Lower leg skin (tissue), 4 donors: ENCODE results near the gene SCRN1. TPM values are rescaled to one million over a fixed set of nuclear protein-coding genes. Genes with fewer than 3 reads are reported as not detected.

ENCODE experiments used
- DNase-seq, 2 donors: peaks; one replicate each; pipeline ENCODE4 v3.0.0-alpha.2; 2019; ENCODE audit warnings: low spot score in 2 of 2
- H3K4me3 ChIP-seq: fragments of 200-600 bp; sonication (generic); 2 replicates; pipeline ENCODE4 v1.5.1; 2017; ENCODE audit warnings: mild to moderate bottlenecking, low read depth; ENCODE audit not compliant: poor library complexity, severe bottlenecking
- POLR2A ChIP-seq, 2 donors: fragments of 450-650 bp; IDR thresholded peaks; one replicate each; pipeline ENCODE4 v1.6.1; 2016 to 2017; ENCODE audit warnings: antibody characterized with exemption in 2 of 2, mild to moderate bottlenecking in 1 of 2, moderate library complexity in 1 of 2
- WGBS, 2 donors: methylation state at CpG; one replicate each; pipeline ENCODE4 v1.1.5; 2018; 5-methylcytosine and 5-hydroxymethylcytosine counted together
- intact Hi-C: fragments of 100-400 bp; cut with DNase I; formaldehyde crosslinking; loops from one replicate; pipeline ENCODE4 v1.15.0; 2023; ENCODE audit warnings: low total_unique reads
- total RNA-seq, 4 donors: library from RNA; depleted of rRNA; stranded (reverse); fragments of >200 nt; gene quantifications; one replicate each; pipeline ENCODE4 v1.1.0, GENCODE V29; 2016
- TF ChIP-seq, protein P1 (sequence below), 3 donors: fragments of 450-650 bp; IDR thresholded peaks; one replicate each; pipeline ENCODE4 v1.5.1; 2016; ENCODE audit warnings: antibody characterized with exemption in 3 of 3, mild to moderate bottlenecking in 3 of 3, moderate library complexity in 2 of 3

Gene SCRN1
- total RNA-seq, 4 donors from 2014 or later, result 8.5 to 17.9 (median 11.5) TPM

DNA sequence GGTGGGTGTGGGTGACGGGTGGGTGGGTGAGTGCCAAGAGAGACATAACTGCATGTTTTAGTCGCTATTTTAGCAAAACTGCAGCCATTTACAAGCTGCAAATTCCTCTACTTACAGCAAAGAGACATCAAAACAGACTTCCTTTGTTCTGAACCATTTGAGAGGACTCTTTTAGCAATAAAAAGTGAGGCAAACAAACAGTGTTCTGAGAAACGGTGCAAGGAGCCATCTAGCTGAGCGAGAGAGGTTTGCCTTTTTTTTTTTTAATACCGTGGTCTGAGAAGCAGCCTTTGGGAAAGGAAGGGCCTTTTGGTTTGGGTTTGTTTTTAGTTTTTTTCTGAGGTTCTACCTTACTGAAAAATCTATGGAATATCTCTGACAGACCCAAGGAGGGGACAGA, 62.9 kb downstream of the SCRN1 start:
- intact Hi-C loops, result loop anchor here (10.0 kb wide), 1 partner anchor 162 kb away; no protein-coding TSS in a partner anchor

DNA sequence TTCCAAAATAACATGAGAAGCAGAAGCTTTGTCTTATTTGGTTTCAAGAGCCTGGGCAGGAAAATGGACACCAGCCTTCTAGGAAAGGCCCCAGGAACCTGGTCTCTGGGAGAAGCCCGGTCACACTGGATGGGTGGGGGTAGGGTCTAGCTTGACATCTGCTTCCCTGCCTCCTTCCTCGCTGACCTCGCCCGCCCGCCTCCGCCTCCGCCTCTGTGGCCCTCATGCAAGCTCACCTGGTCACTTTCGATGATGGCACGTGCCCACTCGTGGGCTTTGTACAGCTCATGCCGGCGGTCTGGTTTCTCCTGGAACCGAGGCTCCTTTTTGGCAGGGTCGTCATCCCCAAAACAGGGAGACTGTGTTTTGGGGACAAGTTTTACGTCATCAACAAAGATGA, 63.4 kb downstream of the SCRN1 start:
- intact Hi-C loops, result loop anchor here (10.0 kb wide), 1 partner anchor 161 kb away; no protein-coding TSS in a partner anchor
- 92 to 95% methylated on average over 15 of the region's 15 CpGs for WGBS, 2 donors
- DNase-seq, result no peak
- H3K4me3 ChIP-seq, result no peak overlapping the region
- TF ChIP-seq, protein P1, sequence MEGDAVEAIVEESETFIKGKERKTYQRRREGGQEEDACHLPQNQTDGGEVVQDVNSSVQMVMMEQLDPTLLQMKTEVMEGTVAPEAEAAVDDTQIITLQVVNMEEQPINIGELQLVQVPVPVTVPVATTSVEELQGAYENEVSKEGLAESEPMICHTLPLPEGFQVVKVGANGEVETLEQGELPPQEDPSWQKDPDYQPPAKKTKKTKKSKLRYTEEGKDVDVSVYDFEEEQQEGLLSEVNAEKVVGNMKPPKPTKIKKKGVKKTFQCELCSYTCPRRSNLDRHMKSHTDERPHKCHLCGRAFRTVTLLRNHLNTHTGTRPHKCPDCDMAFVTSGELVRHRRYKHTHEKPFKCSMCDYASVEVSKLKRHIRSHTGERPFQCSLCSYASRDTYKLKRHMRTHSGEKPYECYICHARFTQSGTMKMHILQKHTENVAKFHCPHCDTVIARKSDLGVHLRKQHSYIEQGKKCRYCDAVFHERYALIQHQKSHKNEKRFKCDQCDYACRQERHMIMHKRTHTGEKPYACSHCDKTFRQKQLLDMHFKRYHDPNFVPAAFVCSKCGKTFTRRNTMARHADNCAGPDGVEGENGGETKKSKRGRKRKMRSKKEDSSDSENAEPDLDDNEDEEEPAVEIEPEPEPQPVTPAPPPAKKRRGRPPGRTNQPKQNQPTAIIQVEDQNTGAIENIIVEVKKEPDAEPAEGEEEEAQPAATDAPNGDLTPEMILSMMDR (IDR thresholded peaks at IDR 0.05), result no peak
- TF ChIP-seq POLR2A (IDR thresholded peaks at IDR 0.05), result no peak

More for the DNA sequence above, 62.9 kb downstream of the SCRN1 start:
- TF ChIP-seq, protein P1 (IDR thresholded peaks at IDR 0.05), result no peak
- no peak for TF ChIP-seq POLR2A (IDR thresholded peaks at IDR 0.05)
- 58 to 67% methylated on average over 5 of the region's 5 CpGs for WGBS, 2 donors
- no peak overlapping the region for H3K4me3 ChIP-seq
- no peak for DNase-seq

DNA sequence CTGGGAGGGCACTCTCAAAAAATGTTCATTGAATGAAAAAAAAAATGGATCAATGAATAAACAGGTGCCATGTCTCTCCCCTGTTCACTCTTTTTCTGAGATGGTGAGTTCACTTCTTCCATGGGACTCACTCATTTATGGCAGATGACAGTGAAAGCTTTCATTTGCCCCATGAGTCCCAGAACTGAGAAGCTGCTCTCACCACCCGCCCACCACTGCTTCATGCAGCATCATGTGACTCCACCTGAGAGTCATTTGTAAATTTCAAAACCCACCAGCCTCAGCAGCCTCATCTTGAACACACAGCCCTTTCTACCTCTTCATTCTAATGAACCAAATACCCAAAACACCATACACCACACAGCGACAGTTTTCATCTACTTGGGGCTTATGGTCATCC, 64.9 kb downstream of the SCRN1 start:
- TF ChIP-seq, protein P1 (IDR thresholded peaks at IDR 0.05), result no peak
- no peak for TF ChIP-seq POLR2A (IDR thresholded peaks at IDR 0.05)
- no peak for DNase-seq
- WGBS, 2 donors, result 89 to 93% methylated on average over 2 of the region's 2 CpGs
- H3K4me3 ChIP-seq, result no peak overlapping the region
- intact Hi-C loops, result loop anchor here (10.0 kb wide), 1 partner anchor 160 kb away; no protein-coding TSS in a partner anchor

DNA sequence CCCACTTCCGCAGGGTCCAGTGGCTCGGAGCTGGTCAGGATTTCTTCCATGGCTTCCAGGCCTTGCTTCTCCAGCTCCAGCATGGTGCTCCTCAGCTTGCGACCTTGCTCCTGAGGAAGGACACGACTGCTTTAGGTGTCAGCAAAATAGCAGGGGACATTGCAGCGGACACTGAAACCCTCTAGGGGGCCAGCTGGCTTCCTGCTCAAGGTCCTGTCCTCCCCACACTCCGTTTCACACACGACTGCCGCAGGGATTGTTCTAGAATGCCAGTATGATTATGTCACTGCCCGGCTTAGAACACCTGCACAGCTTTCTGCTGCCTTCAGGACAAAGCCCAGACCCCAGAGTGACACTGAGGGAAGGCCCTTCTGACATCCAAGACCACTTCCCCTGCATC, 65.6 kb downstream of the SCRN1 start:
- no peak overlapping the region for H3K4me3 ChIP-seq
- intact Hi-C loops, result loop anchor here (10.0 kb wide), 1 partner anchor 159 kb away; no protein-coding TSS in a partner anchor
- no peak for DNase-seq
- TF ChIP-seq POLR2A (IDR thresholded peaks at IDR 0.05), result no peak
- TF ChIP-seq, protein P1 (IDR thresholded peaks at IDR 0.05), result no peak
- 70 to 87% methylated on average over 9 of the region's 9 CpGs for WGBS, 2 donors

DNA sequence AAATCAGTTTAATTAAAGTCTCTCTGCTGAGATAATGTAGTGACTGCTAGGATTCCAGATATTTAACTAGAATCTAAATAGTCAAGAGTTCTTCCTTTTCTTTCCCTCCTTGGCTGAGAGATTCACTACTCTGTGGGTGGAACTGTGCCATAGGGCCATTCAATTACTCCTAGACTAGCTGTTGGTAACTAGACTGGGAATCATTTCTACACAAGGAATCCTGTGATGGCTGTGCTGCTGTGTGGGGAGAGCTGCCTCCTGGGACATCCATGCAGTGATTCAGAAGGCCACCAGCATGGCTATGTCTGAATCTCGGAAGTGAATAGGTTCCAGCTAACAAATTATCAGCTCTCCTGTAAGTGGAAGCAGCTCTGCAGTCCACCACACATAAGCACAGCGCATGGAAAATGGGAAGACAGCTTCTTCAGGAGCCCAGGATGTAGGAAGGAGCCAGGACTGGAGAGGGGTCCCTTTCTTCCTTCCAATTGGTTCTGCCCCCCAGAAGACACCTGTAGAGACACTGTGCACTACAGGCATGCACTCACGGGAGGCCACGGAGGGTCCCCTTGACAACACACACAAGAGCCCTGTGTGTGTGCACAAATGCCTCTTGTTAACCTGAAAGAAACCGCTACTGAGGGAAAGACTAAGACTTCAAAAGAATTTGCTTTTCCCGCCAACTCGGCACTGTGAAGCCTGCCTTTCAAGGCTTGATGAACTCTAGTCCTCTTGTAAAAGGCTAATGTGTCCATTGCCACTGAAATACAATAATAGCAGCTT, 66.5 kb downstream of the SCRN1 start:
- 84 to 87% methylated on average over 7 of the region's 7 CpGs for WGBS, 2 donors
- TF ChIP-seq POLR2A (IDR thresholded peaks at IDR 0.05), result no peak
- TF ChIP-seq, protein P1 (IDR thresholded peaks at IDR 0.05), result no peak
- no peak for DNase-seq
- H3K4me3 ChIP-seq, result no peak overlapping the region
- intact Hi-C loops, result loop anchor here (10.0 kb wide), 1 partner anchor 158 kb away; no protein-coding TSS in a partner anchor
